Activated CD8-positive, alpha-beta T cell treated with anti-CD3 and anti-CD28 coated beads for 36 hours (primary cell): ENCODE data around the gene SIPA1L2. TPM values are rescaled to one million over a fixed set of nuclear protein-coding genes. Genes with fewer than 3 reads are reported as not detected.

Experiments
- ATAC-seq: fragments of 200-7000 bp; cut with Tn5 transposase; one replicate; pipeline ENCODE4 v1.10.0; 2021; ENCODE audit warnings: mild to moderate bottlenecking, moderate library complexity
- CTCF ChIA-PET: fragments of 350-600 bp; sonication (Branson Sonifier 250); formaldehyde crosslinking; loops from one replicate; lab custom pipeline; 2021; ENCODE audit warnings: antibody characterized with exemption; lab: Charles Lee
- POLR2A ChIA-PET: fragments of 350-600 bp; sonication (Branson Sonifier 250); formaldehyde crosslinking; loops from one replicate; lab custom pipeline; 2021; ENCODE audit warnings: antibody characterized with exemption; lab: Charles Lee
- DNase-seq: peaks from one replicate; pipeline ENCODE4 v3.0.0-alpha.2; 2020
- H3K27ac Mint-ChIP-seq: one replicate; pipeline ENCODE4 v1.8.0; 2021; ENCODE audit warnings: mild to moderate bottlenecking, mixed read lengths
- H3K27me3 Mint-ChIP-seq: one replicate; pipeline ENCODE4 v1.8.0; 2021; ENCODE audit warnings: mixed read lengths
- H3K36me3 Mint-ChIP-seq: one replicate; pipeline ENCODE4 v1.8.0; 2021; ENCODE audit warnings: low read depth, mixed read lengths
- H3K4me1 Mint-ChIP-seq: one replicate; pipeline ENCODE4 v1.8.0; 2021; ENCODE audit warnings: low read depth, mixed read lengths
- H3K4me3 Mint-ChIP-seq: one replicate; pipeline ENCODE4 v1.8.0; 2021; ENCODE audit warnings: mild to moderate bottlenecking, moderate library complexity, mixed read lengths
- H3K9me3 Mint-ChIP-seq: one replicate; pipeline ENCODE4 v1.8.0; 2021; ENCODE audit warnings: mixed read lengths
- intact Hi-C: fragments of 100-400 bp; cut with micrococcal nuclease; formaldehyde crosslinking; loops from one replicate; pipeline ENCODE4 v1.10.0; 2022
- total RNA-seq, 2 experiments: library from RNA; stranded (reverse); gene quantifications; one replicate each; pipeline ENCODE4 v1.2.3, GENCODE V29; 2021
- TF ChIP-seq, protein P1 (sequence below): fragments of 200-600 bp; IDR thresholded peaks from one replicate; pipeline ENCODE4 v1.8.0; 2022; ENCODE audit warnings: antibody characterized with exemption, mild to moderate bottlenecking

Gene SIPA1L2
- total RNA-seq, 2 experiments from 2014 or later, result 1.7 TPM

DNA sequence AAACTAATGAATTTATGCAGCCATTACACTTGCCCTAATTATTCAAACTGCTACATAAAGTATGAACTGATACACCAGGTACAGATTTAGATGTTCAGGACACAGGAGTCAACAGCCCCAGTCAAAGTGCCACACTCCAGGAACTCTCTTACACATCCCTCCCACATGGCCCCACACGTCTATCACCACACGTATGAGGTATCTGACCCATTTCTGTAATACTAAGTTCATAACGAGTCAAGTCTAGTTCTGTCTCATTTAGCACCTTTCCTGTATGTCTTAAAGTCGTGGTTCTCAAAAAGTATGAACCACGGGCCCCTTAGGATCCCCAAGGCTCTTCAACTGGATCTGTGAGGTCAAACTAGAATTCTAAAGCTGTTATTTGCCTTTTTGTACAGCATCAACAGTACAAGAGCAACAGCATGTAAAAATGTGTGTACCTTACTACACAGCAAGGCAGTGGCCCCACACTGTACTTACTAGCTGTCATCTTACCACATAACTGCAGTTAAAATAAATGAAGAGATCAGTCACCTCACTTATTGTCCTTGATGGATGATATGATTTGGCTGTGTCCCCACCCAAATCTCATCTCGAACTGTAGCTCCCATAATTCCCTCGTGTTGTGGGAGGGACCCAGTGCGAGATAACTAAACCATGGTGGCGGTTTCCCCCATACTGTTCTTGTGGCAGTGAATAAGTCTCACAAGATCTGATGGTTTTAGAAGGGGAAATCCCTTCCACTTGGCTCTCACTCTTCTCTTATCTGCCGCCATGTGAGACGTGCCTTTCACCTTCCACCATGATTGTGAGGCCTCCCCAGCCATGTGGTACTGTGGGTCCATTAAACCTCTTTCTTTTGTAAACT, 42.6 kb downstream of the SIPA1L2 start:
- TF ChIP-seq, protein P1, sequence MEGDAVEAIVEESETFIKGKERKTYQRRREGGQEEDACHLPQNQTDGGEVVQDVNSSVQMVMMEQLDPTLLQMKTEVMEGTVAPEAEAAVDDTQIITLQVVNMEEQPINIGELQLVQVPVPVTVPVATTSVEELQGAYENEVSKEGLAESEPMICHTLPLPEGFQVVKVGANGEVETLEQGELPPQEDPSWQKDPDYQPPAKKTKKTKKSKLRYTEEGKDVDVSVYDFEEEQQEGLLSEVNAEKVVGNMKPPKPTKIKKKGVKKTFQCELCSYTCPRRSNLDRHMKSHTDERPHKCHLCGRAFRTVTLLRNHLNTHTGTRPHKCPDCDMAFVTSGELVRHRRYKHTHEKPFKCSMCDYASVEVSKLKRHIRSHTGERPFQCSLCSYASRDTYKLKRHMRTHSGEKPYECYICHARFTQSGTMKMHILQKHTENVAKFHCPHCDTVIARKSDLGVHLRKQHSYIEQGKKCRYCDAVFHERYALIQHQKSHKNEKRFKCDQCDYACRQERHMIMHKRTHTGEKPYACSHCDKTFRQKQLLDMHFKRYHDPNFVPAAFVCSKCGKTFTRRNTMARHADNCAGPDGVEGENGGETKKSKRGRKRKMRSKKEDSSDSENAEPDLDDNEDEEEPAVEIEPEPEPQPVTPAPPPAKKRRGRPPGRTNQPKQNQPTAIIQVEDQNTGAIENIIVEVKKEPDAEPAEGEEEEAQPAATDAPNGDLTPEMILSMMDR, result no peak
- Mint-ChIP-seq H3K4me3 (no peak overlapping the region), H3K4me1 (peaks cover 9% of the 10 kb centered on the region), H3K27ac (no peak overlapping the region), H3K9me3 (peaks cover 4% of the 10 kb centered on the region), H3K36me3 (no peaks in the 10 kb centered on the region), H3K27me3 (peaks cover 1% of the 10 kb centered on the region)
- POLR2A ChIA-PET, result interaction anchor here (0.9 kb wide), 2 partner anchors 17 to 1649 kb away, joined by 3 read pairs; no protein-coding TSS in a partner anchor
- intact Hi-C loops, result no loop called here
- DNase-seq (no peak), ATAC-seq (peak; percentile 51)
- CTCF ChIA-PET, result no interaction called here

DNA sequence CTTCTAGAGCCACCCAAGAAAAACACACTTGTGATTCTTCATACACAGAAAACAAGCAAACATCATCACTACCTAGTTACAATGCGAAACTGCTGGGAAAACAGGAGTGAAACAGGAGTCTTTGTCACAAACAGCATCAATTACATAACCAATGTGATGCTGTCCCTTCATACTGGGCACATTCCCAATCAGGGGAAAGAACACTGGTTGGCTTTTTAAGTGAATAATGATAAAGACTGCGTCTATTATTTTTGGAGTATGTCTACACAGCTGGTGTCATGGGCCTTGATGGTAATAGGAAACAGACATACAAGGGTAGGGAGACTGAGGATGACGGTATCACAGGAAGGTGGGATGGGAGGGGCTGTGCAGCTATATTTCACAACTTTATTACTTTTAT, 43.3 kb downstream of the SIPA1L2 start:
- DNase-seq (no peak), ATAC-seq (no peak)
- Mint-ChIP-seq H3K4me3 (no peak overlapping the region), H3K9me3 (peaks cover 4% of the 10 kb centered on the region), H3K36me3 (no peaks in the 10 kb centered on the region), H3K27ac (no peak overlapping the region), H3K4me1 (peaks cover 9% of the 10 kb centered on the region), H3K27me3 (peaks cover 1% of the 10 kb centered on the region)
- intact Hi-C loops, result no loop called here
- TF ChIP-seq, protein P1, result no peak
- POLR2A ChIA-PET, result interaction anchor here (0.9 kb wide), 1 partner anchor 17 kb away, joined by 3 read pairs; no protein-coding TSS in a partner anchor
- CTCF ChIA-PET, result no interaction called here

DNA sequence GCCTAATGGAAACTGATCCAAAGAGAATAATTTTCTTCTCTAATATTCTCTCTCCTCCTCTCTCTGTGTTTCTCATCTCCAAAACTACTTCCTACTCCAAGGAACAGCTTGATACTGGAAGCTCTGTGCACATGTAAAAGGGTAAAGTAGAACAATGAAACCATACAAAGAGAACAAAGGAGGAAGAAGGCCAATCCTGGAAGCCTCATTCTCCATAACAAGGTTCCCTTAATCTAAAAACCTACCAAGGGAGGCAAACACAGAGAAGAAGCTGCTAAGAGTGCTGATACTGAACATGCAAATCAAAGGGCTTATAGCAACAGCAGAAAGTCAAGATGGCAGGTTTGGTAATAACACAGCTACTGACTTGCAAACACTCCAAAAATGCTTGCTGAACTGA, 44.4 kb downstream of the SIPA1L2 start:
- intact Hi-C loops, result no loop called here
- no peak overlapping the region for H3K4me3 Mint-ChIP-seq
- no peak for DNase-seq
- ChIA-PET CTCF (no interaction called here), POLR2A (no interaction called here)
- no peak for ATAC-seq
- H3K27ac Mint-ChIP-seq, result no peak overlapping the region
- peaks cover 9% of the 10 kb centered on the region for H3K4me1 Mint-ChIP-seq
- peaks cover 4% of the 10 kb centered on the region for H3K9me3 Mint-ChIP-seq
- H3K36me3 Mint-ChIP-seq, result no peaks in the 10 kb centered on the region
- H3K27me3 Mint-ChIP-seq, result peaks cover 1% of the 10 kb centered on the region
- TF ChIP-seq, protein P1, result no peak

DNA sequence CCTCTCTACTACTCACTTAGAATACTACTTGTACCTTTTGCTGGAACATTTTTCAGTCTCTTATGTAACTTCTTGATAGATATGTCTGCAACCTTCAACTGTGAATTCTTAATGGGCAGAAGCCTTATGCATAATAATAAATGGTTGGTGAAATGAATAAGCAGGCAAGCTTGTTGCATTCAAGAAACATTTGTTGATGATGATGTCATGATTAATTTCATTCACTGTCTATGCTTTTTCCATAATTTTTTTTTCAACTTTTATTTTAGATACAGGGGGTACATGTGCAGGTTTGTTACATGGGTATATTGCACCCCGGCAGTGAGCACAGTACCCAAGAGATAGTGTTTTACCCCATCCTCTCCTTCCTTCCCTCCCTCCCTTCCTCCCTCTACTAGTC, 48.0 kb downstream of the SIPA1L2 start:
- Mint-ChIP-seq H3K27me3 (no peaks in the 10 kb centered on the region), H3K9me3 (no peaks in the 10 kb centered on the region), H3K4me3 (no peak overlapping the region), H3K27ac (no peak overlapping the region), H3K36me3 (no peaks in the 10 kb centered on the region), H3K4me1 (peaks cover 30% of the 10 kb centered on the region)
- ATAC-seq (no peak), DNase-seq (no peak)
- TF ChIP-seq, protein P1, result no peak
- ChIA-PET CTCF (no interaction called here), POLR2A (no interaction called here)
- intact Hi-C loops, result no loop called here

Other genes starting within 250 kb of the SIPA1L2 start
- 1 to 10 TPM; 1.3 to 1.5 TPM for gene MAP10, start 175.3 kb upstream of the SIPA1L2 start, total RNA-seq